ENCODE data around the gene MYNN. TPM values are rescaled to one million over a fixed set of nuclear protein-coding genes. Genes with fewer than 3 reads are reported as not detected.

MYNN gene
- polyA plus RNA-seq, 1 donor, result 18.0 TPM

GRCh38 chr3:169822983-169823382 is 49.8 kb downstream of the MYNN start:
- DNase-seq, result no peak
- no peaks in the 10 kb centered on the region for H3K4me1 ChIP-seq (ENCODE audit: control insufficient read depth, insufficient read depth, low read length)
- H3K27ac ChIP-seq (ENCODE audit: low read length), result no peak overlapping the region
- no peaks in the 10 kb centered on the region for H3K9me3 ChIP-seq (ENCODE audit: control insufficient read depth, low read depth, low read length)
- no peaks in the 10 kb centered on the region for H3K36me3 ChIP-seq (ENCODE audit: control insufficient read depth, insufficient read depth, low read length)
- WGBS (ENCODE audit: insufficient coverage, low lambda C conversion rate), result 83% methylated on average over 1 of the region's 6 CpGs
- peaks cover 2% of the 10 kb centered on the region for H3K27me3 ChIP-seq (ENCODE audit: control insufficient read depth, insufficient read depth, low read length)
- no peak overlapping the region for H3K4me3 ChIP-seq (ENCODE audit: low read length)

GRCh38 chr3:169825316-169825715 is 52.1 kb downstream of the MYNN start:
- DNase-seq, result no peak
- no peaks in the 10 kb centered on the region for H3K9me3 ChIP-seq (ENCODE audit: control insufficient read depth, low read depth, low read length)
- WGBS (ENCODE audit: insufficient coverage, low lambda C conversion rate), result no CpG with 5 or more reads among the region's 3 CpGs
- H3K4me3 ChIP-seq (ENCODE audit: low read length), result no peak overlapping the region
- H3K36me3 ChIP-seq (ENCODE audit: control insufficient read depth, insufficient read depth, low read length), result no peaks in the 10 kb centered on the region
- no peak overlapping the region for H3K27ac ChIP-seq (ENCODE audit: low read length)
- H3K4me1 ChIP-seq (ENCODE audit: control insufficient read depth, insufficient read depth, low read length), result no peaks in the 10 kb centered on the region
- H3K27me3 ChIP-seq (ENCODE audit: control insufficient read depth, insufficient read depth, low read length), result no peaks in the 10 kb centered on the region

GRCh38 chr3:169827712-169828111 is 54.5 kb downstream of the MYNN start:
- H3K27me3 ChIP-seq (ENCODE audit: control insufficient read depth, insufficient read depth, low read length), result no peaks in the 10 kb centered on the region
- no peaks in the 10 kb centered on the region for H3K4me1 ChIP-seq (ENCODE audit: control insufficient read depth, insufficient read depth, low read length)
- no peak for DNase-seq
- no peak overlapping the region for H3K27ac ChIP-seq (ENCODE audit: low read length)
- H3K9me3 ChIP-seq (ENCODE audit: control insufficient read depth, low read depth, low read length), result no peaks in the 10 kb centered on the region
- no CpG with 5 or more reads among the region's 4 CpGs for WGBS (ENCODE audit: insufficient coverage, low lambda C conversion rate)
- no peaks in the 10 kb centered on the region for H3K36me3 ChIP-seq (ENCODE audit: control insufficient read depth, insufficient read depth, low read length)
- no peak overlapping the region for H3K4me3 ChIP-seq (ENCODE audit: low read length)

- no CpG with 5 or more reads among the region's 1 CpG for WGBS (ENCODE audit: insufficient coverage, low lambda C conversion rate)
- no peaks in the 10 kb centered on the region for H3K27me3 ChIP-seq (ENCODE audit: control insufficient read depth, insufficient read depth, low read length)
- no peak for DNase-seq
- H3K36me3 ChIP-seq (ENCODE audit: control insufficient read depth, insufficient read depth, low read length), result no peaks in the 10 kb centered on the region
- no peak overlapping the region for H3K27ac ChIP-seq (ENCODE audit: low read length)
- H3K9me3 ChIP-seq (ENCODE audit: control insufficient read depth, low read depth, low read length), result no peaks in the 10 kb centered on the region
- H3K4me1 ChIP-seq (ENCODE audit: control insufficient read depth, insufficient read depth, low read length), result no peaks in the 10 kb centered on the region
- H3K4me3 ChIP-seq (ENCODE audit: low read length), result no peak overlapping the region
Measured at GRCh38 chr3:169835533-169835932, 62.3 kb downstream of the MYNN start.

- H3K36me3 ChIP-seq (ENCODE audit: control insufficient read depth, insufficient read depth, low read length), result no peaks in the 10 kb centered on the region
- H3K4me1 ChIP-seq (ENCODE audit: control insufficient read depth, insufficient read depth, low read length), result no peaks in the 10 kb centered on the region
- H3K4me3 ChIP-seq (ENCODE audit: low read length), result no peak overlapping the region
- H3K27me3 ChIP-seq (ENCODE audit: control insufficient read depth, insufficient read depth, low read length), result no peaks in the 10 kb centered on the region
- WGBS (ENCODE audit: insufficient coverage, low lambda C conversion rate), result no CpG with 5 or more reads among the region's 5 CpGs
- no peak for DNase-seq
- H3K27ac ChIP-seq (ENCODE audit: low read length), result no peak overlapping the region
- no peaks in the 10 kb centered on the region for H3K9me3 ChIP-seq (ENCODE audit: control insufficient read depth, low read depth, low read length)
Measured at GRCh38 chr3:169836078-169836941, 63.1 kb downstream of the MYNN start.

- Histone ChIP-seq H3K27ac (ENCODE audit: low read length) (no peak overlapping the region), H3K27me3 (ENCODE audit: control insufficient read depth, insufficient read depth, low read length) (no peaks in the 10 kb centered on the region), H3K9me3 (ENCODE audit: control insufficient read depth, low read depth, low read length) (no peaks in the 10 kb centered on the region), H3K4me1 (ENCODE audit: control insufficient read depth, insufficient read depth, low read length) (no peaks in the 10 kb centered on the region), H3K36me3 (ENCODE audit: control insufficient read depth, insufficient read depth, low read length) (no peaks in the 10 kb centered on the region), H3K4me3 (ENCODE audit: low read length) (no peak overlapping the region)
- DNase-seq, result no peak
- 86% methylated on average over 2 of the region's 3 CpGs for WGBS (ENCODE audit: insufficient coverage, low lambda C conversion rate)
Measured at GRCh38 chr3:169836942-169837275, 63.7 kb downstream of the MYNN start.

GRCh38 chr3:169838511-169839030 is 65.4 kb downstream of the MYNN start:
- H3K36me3 ChIP-seq (ENCODE audit: control insufficient read depth, insufficient read depth, low read length), result no peaks in the 10 kb centered on the region
- no peaks in the 10 kb centered on the region for H3K9me3 ChIP-seq (ENCODE audit: control insufficient read depth, low read depth, low read length)
- DNase-seq, result no peak
- H3K4me3 ChIP-seq (ENCODE audit: low read length), result no peak overlapping the region
- no CpG with 5 or more reads among the region's 1 CpG for whole genome bisulfite sequencing (ENCODE audit: insufficient coverage, low lambda C conversion rate)
- H3K4me1 ChIP-seq (ENCODE audit: control insufficient read depth, insufficient read depth, low read length), result no peaks in the 10 kb centered on the region
- no peaks in the 10 kb centered on the region for H3K27me3 ChIP-seq (ENCODE audit: control insufficient read depth, insufficient read depth, low read length)
- no peak overlapping the region for H3K27ac ChIP-seq (ENCODE audit: low read length)

Other genes with a start within 250 kb of the MYNN start
- gene MECOM, start 109.7 kb upstream of the MYNN start, polyA plus RNA-seq, result 25.6 TPM
- 1.1 TPM for gene TERC, start 8.3 kb upstream of the MYNN start, polyA plus RNA-seq
- gene ACTRT3, start 3.8 kb upstream of the MYNN start, polyA plus RNA-seq, result 12.8 TPM
- 0.07 TPM for gene LRRIQ4, start 39.5 kb downstream of the MYNN start, polyA plus RNA-seq
- 2.1 TPM for gene LRRC34, start 39.5 kb downstream of the MYNN start, polyA plus RNA-seq
- 11.4 TPM for gene LRRC31, start 96.5 kb downstream of the MYNN start, polyA plus RNA-seq
- not detected for gene SAMD7, start 138.2 kb downstream of the MYNN start, polyA plus RNA-seq
- gene SEC62, start 193.4 kb downstream of the MYNN start, polyA plus RNA-seq, result 98.0 TPM